Vagina (tissue), 2 donors: Measurements from ENCODE around the gene MORN3. TPM values are rescaled to one million over a fixed set of nuclear protein-coding genes. Genes with fewer than 3 reads are reported as not detected.
A peak's percentile ranks its signal among the peaks of the same experiment; 100 is the strongest.
"Not testable (repeated sequence)": the region's sequence is repeated elsewhere in the genome, so short reads cannot be mapped to it uniquely, and the experiment has no call there.

Experiments used
- DNase-seq, 2 donors: peaks; one replicate each; pipeline ENCODE4 v3.0.0-alpha.2; 2017; ENCODE audit errors: extremely low spot score in 2 of 2
- H3K27ac ChIP-seq: fragments of 200-600 bp; sonication (generic); one replicate; pipeline ENCODE4 v1.5.1; 2019
- H3K27me3 ChIP-seq: fragments of 200-600 bp; sonication (generic); one replicate; pipeline ENCODE4 v1.5.1; 2019
- H3K36me3 ChIP-seq, 2 donors: fragments of 200-600 bp; sonication (generic); one replicate each; pipeline ENCODE4 v1.5.1; 2017 to 2019
- H3K4me1 ChIP-seq: fragments of 200-600 bp; sonication (generic); one replicate; pipeline ENCODE4 v1.5.1; 2019
- H3K4me3 ChIP-seq, 2 donors: fragments of 200-600 bp; sonication (generic); 1 replicate in 1 of 2; 2 replicates in 1 of 2; pipeline ENCODE4 v1.5.1; 2016 to 2019
- H3K9me3 ChIP-seq: fragments of 200-600 bp; sonication (generic); one replicate; pipeline ENCODE4 v1.5.1; 2019
- POLR2A ChIP-seq, 2 donors: fragments of 450-650 bp; IDR thresholded peaks; one replicate each; pipeline ENCODE4 v1.6.1; 2017; ENCODE audit warnings: antibody characterized with exemption in 2 of 2, mild to moderate bottlenecking in 2 of 2, moderate library complexity in 2 of 2
- POLR2AphosphoS5 ChIP-seq, 2 donors: sonication (generic); formaldehyde crosslinking; IDR thresholded peaks; one replicate each; pipeline ENCODE4 v1.9.0; 2017; ENCODE audit warnings: antibody characterized with exemption in 2 of 2, mild to moderate bottlenecking in 2 of 2, low read depth in 1 of 2; ENCODE audit not compliant: insufficient read depth in 1 of 2
- intact Hi-C: fragments of 100-400 bp; cut with DNase I; formaldehyde crosslinking; loops from one replicate; pipeline ENCODE4 v1.15.1; 2023
- total RNA-seq: library from RNA; depleted of rRNA; stranded (reverse); fragments of >200 nt; gene quantifications from one replicate; pipeline ENCODE4 v1.2.3, GENCODE V29; 2016
- TF ChIP-seq, protein P1 (sequence below), 3 experiments: fragments of 450-650 bp in 2 of 3; fragments of 200-600 bp in 1 of 3; sonication (generic) in 1 of 3; IDR thresholded peaks; one replicate each; pipeline ENCODE4 v1.5.1; 2017 to 2019; ENCODE audit warnings: antibody characterized with exemption in 3 of 3, mild to moderate bottlenecking in 2 of 3, moderate library complexity in 2 of 3

The MORN3 gene
- total RNA-seq, 1 donor from 2014 or later: not detected

DNA sequence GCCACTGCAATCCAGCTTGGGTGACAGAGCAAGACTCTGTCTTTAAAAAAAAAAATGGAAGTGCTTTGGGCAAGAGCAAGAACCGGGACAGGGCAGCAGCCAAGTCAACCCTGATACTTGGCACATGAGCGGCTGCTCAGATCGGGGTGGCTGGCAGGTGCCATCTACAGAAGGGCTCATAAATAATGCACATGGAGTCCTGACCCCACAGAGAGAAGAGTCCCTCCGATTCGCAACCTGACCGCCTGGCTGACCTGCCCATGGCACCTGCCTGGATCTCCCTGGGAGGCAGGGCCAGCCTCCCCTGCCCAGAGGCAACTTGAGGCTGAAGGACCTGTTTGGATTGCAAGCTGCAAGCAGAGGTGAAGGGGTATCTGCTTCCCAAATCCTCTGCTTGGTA, 33.5 kb upstream of the MORN3 start:
- intact Hi-C loops: loop anchor here (5.0 kb wide), 1 partner anchor 74 kb away; no protein-coding TSS in a partner anchor
- DNase-seq: no peak
- H3K9me3 ChIP-seq: no peaks in the 10 kb centered on the region
- H3K4me3 ChIP-seq: no peak overlapping the region
- H3K4me1 ChIP-seq: no peaks in the 10 kb centered on the region
- TF ChIP-seq POLR2AphosphoS5 (IDR thresholded peaks at IDR 0.05; ENCODE audit: insufficient read depth in 1 of 2, low read depth in 1 of 2): no peak
- no peak for TF ChIP-seq POLR2A (IDR thresholded peaks at IDR 0.05)
- TF ChIP-seq, protein P1, sequence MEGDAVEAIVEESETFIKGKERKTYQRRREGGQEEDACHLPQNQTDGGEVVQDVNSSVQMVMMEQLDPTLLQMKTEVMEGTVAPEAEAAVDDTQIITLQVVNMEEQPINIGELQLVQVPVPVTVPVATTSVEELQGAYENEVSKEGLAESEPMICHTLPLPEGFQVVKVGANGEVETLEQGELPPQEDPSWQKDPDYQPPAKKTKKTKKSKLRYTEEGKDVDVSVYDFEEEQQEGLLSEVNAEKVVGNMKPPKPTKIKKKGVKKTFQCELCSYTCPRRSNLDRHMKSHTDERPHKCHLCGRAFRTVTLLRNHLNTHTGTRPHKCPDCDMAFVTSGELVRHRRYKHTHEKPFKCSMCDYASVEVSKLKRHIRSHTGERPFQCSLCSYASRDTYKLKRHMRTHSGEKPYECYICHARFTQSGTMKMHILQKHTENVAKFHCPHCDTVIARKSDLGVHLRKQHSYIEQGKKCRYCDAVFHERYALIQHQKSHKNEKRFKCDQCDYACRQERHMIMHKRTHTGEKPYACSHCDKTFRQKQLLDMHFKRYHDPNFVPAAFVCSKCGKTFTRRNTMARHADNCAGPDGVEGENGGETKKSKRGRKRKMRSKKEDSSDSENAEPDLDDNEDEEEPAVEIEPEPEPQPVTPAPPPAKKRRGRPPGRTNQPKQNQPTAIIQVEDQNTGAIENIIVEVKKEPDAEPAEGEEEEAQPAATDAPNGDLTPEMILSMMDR (IDR thresholded peaks at IDR 0.05): no peak
- no peak overlapping the region for H3K27ac ChIP-seq
- H3K36me3 ChIP-seq: no peaks in the 10 kb centered on the region
- H3K27me3 ChIP-seq: no peaks in the 10 kb centered on the region

DNA sequence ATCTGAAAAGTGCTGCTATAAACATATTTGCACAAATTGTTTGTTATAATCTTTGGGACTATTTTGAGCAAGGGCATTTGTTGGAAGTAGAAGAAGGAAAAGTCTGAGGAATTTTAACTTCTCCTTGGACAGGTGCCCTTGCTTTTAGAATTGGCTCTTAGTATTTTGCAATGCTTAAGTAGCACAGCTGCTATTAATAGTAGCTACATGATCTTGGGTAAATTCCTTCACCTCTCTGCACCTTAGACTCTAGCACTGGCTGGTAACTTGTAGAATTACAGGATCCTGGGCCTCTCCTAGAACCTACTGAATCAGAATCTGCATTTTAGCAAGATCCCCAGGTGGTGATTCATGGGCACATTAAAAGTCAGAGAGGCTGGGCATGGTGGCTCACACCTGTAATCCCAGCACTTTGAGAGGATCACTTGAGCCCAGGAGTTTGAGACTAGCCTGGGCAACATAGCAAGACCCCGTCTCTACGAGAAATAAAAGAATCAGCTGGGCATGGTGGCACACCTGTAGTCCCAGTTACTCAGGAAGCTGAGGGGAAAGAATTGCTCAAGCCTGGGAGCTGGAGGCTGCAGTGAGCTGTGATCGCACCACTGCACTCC, 32.3 kb upstream of the MORN3 start:
- Histone ChIP-seq H3K9me3 (no peaks in the 10 kb centered on the region), H3K36me3 (no peaks in the 10 kb centered on the region), H3K4me1 (no peaks in the 10 kb centered on the region), H3K4me3 (no peak overlapping the region), H3K27ac (no peak overlapping the region), H3K27me3 (no peaks in the 10 kb centered on the region)
- intact Hi-C loops: loop anchor here (5.0 kb wide), 1 partner anchor 76 kb away; no protein-coding TSS in a partner anchor
- no peak for DNase-seq
- TF ChIP-seq POLR2AphosphoS5 (IDR thresholded peaks at IDR 0.05; ENCODE audit: insufficient read depth in 1 of 2, low read depth in 1 of 2) (no peak), POLR2A (IDR thresholded peaks at IDR 0.05) (no peak)
- TF ChIP-seq, protein P1 (IDR thresholded peaks at IDR 0.05): no peak

DNA sequence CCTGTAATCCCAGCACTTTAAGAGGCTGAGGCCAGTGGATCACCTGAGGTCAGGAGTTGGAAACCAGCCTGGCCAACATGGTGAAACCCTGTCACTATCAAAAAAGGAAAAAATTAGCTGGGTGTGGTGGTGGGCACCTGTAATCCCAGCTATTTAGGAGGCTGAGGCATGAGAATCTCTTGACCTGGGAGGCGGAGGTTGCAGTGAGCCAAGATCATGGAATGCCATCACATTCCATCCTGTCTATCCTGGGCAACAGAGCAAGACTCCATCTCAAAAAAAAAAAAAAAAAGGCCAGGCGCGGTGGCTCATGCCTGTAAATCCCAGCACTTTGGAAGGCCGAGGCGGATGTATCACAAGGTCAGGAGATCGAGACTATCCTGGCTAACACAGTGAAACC, 28.4 kb upstream of the MORN3 start:
- H3K27ac ChIP-seq, H3K36me3 ChIP-seq, H3K4me3 ChIP-seq, H3K4me1 ChIP-seq, H3K9me3 ChIP-seq, H3K27me3 ChIP-seq, DNase-seq: not testable (repeated sequence)
- intact Hi-C loops: loop anchor here (5.0 kb wide), 1 partner anchor 94 kb away; the partner anchor contains the start of gene RHOF

DNA sequence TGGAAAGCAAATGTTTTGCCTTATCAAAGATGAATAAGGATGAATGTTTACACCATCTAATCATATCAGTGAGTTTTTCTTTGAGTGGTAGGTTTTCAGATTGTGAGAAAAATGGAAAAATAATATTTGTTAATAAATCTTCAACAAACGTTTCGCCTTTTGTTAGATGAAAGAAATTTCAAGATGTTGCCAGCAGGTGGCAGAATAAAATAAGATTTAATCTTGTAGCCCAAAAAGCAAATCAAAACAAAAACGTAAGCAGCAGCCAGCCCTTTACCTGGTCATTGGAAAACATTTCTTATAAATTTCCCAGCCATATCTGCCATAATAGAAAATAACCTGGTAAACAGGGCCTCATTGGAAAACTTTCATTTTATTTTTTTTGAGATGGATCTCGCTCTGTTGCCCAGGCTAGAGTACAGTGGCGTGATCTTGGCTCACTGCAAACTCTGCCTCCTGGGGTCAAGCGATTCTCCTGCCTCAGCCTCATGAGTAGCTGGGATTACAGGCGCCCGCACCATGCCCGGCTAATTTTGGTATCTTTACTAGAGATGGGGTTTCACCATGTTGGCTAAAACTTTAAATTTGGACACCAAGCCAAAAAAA, 27.7 kb upstream of the MORN3 start:
- intact Hi-C loops: loop anchor here (5.0 kb wide), 1 partner anchor 95 kb away; the partner anchor contains the start of gene RHOF
- no peak for TF ChIP-seq POLR2A (IDR thresholded peaks at IDR 0.05)
- peak in 1 of 2 donors; percentile 64 for TF ChIP-seq POLR2AphosphoS5 (IDR thresholded peaks at IDR 0.05; ENCODE audit: insufficient read depth in 1 of 2, low read depth in 1 of 2)
- TF ChIP-seq, protein P1 (IDR thresholded peaks at IDR 0.05): peak; percentile 45 to 71 (median 66)
- H3K4me1 ChIP-seq: no peaks in the 10 kb centered on the region
- no peaks in the 10 kb centered on the region for H3K36me3 ChIP-seq
- no peak overlapping the region for H3K27ac ChIP-seq
- no peaks in the 10 kb centered on the region for H3K27me3 ChIP-seq
- no peak overlapping the region for H3K4me3 ChIP-seq
- DNase-seq: no peak
- H3K9me3 ChIP-seq: no peaks in the 10 kb centered on the region

DNA sequence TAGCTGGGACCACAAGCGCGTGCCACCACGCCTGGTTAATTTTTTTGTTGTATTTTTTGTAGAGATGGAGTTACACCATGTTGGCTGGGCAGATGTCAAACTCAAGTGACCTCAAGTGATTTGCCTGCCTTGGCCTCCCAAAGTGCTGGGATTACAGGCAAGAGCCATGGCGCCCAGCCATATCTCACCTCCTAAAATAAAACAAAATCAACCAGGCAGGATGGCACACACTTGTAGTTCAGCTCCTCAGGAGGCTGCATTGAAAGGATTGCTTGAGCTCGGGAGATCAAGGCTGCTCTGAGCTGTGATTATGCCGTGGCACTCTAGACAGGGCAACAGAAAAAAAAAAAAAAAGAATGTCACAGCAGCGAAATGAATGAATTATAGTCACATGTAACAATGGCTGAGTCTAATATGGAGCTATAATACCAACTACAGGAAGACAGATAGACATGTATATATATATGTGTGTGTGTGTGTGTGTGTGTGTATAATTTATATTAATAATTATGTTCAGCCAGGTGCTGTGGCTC, 23.8 kb upstream of the MORN3 start:
- DNase-seq: no peak
- Histone ChIP-seq H3K4me1 (no peaks in the 10 kb centered on the region), H3K27ac (no peak overlapping the region), H3K9me3 (no peaks in the 10 kb centered on the region), H3K4me3 (no peak overlapping the region), H3K27me3 (no peaks in the 10 kb centered on the region), H3K36me3 (no peaks in the 10 kb centered on the region)
- intact Hi-C loops: no loop called here
- TF ChIP-seq POLR2A (IDR thresholded peaks at IDR 0.05) (no peak), POLR2AphosphoS5 (IDR thresholded peaks at IDR 0.05; ENCODE audit: insufficient read depth in 1 of 2, low read depth in 1 of 2) (no peak)
- TF ChIP-seq, protein P1 (IDR thresholded peaks at IDR 0.05): no peak

DNA sequence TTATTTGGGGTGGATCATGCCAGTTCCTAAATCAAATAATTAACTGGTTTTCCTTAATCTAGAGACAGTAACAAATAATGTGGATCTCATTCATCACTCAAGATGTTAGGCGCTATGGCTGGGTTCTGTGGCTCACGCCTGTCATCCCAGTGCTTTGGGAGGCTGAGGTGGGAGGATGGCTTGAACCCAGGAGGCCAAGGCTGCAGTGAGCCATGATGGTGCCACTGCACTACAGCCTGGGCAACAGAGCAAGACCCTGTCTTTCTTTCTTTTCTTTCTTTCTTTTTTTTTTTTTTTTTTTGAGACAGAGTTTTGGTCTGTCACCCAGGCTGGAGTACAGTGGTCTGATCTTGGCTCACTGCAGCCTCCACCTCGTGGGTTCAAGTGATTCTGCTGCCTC, 23.3 kb upstream of the MORN3 start:
- DNase-seq, H3K4me3 ChIP-seq, H3K36me3 ChIP-seq, H3K4me1 ChIP-seq, H3K9me3 ChIP-seq, H3K27ac ChIP-seq, intact Hi-C loops, H3K27me3 ChIP-seq: not testable (repeated sequence)
